Heart left ventricle (tissue), 16 donors: ENCODE data around the gene ZNF586. TPM values are rescaled to one million over a fixed set of nuclear protein-coding genes. Genes with fewer than 3 reads are reported as not detected.
"Not testable (repeated sequence)": the region's sequence is repeated elsewhere in the genome, so short reads cannot be mapped to it uniquely, and the experiment has no call there.

Source experiments
- ATAC-seq, 4 donors: fragments of 200-7000 bp; cut with Tn5 transposase; one replicate each; pipeline ENCODE4 v1.9.1; 2020 to 2022; ENCODE audit warnings: moderate library complexity in 4 of 4, mild to moderate bottlenecking in 3 of 4, moderate number of reproducible peaks in 1 of 4
- DNase-seq, 5 donors: peaks; one replicate each; pipeline ENCODE4 v3.0.0-alpha.2; 2020
- H3K27ac ChIP-seq, 12 donors: fragments of 200-600 bp; sonication (generic) in 4 of 12; one replicate each; pipeline versions ENCODE4 v1.5.0 to v1.8.0; 2016 to 2022; ENCODE audit warnings: mild to moderate bottlenecking in 2 of 12
- H3K27me3 ChIP-seq, 9 donors: fragments of 200-600 bp; sonication (generic) in 2 of 9; one replicate each; pipeline versions ENCODE4 v1.5.1 to v1.8.0; 2016 to 2022; ENCODE audit warnings: mild to moderate bottlenecking in 3 of 9
- H3K36me3 ChIP-seq, 9 donors: fragments of 200-600 bp; sonication (generic) in 2 of 9; one replicate each; pipeline versions ENCODE4 v1.5.0 to v1.8.0; 2018 to 2022; ENCODE audit warnings: mild to moderate bottlenecking in 2 of 9
- H3K4me1 ChIP-seq, 12 donors: fragments of 200-600 bp; sonication (generic) in 4 of 12; one replicate each; pipeline versions ENCODE4 v1.5.0 to v1.8.0; 2016 to 2022; ENCODE audit warnings: mild to moderate bottlenecking in 3 of 12
- H3K4me3 ChIP-seq, 12 donors: fragments of 200-600 bp; sonication (generic) in 4 of 12; one replicate each; pipeline versions ENCODE4 v1.5.0 to v1.8.0; 2017 to 2022; ENCODE audit warnings: mild to moderate bottlenecking in 9 of 12, moderate library complexity in 4 of 12
- H3K9me3 ChIP-seq, 12 donors: fragments of 200-600 bp; sonication (generic) in 4 of 12; one replicate each; pipeline versions ENCODE4 v1.5.0 to v1.8.0; 2016 to 2022; ENCODE audit warnings: mild to moderate bottlenecking in 1 of 12
- POLR2A ChIP-seq, 2 donors: fragments of 450-650 bp; IDR thresholded peaks; one replicate each; pipeline ENCODE4 v1.6.1; 2017; ENCODE audit warnings: antibody characterized with exemption in 2 of 2, mild to moderate bottlenecking in 2 of 2, moderate library complexity in 2 of 2
- WGBS, 4 donors: extraction: QIAGEN DNeasy Blood & Tissue Kit in 2 of 4; methylation state at CpG; one replicate each; pipeline versions ENCODE4 v1.1.5 to v1.1.7; 2013 to 2018; 5-methylcytosine and 5-hydroxymethylcytosine counted together
- intact Hi-C, 10 donors: fragments of 100-400 bp; cut with DNase I; formaldehyde crosslinking; loops; one replicate each; pipeline versions ENCODE4 v1.11.1 to v1.14.2; 2022
- polyA plus RNA-seq, 2 donors: library from polyadenylated mRNA; stranded (reverse); fragments of 200-250 nt; gene quantifications; one replicate each; pipeline ENCODE4 v1.2.3, GENCODE V29; 2013
- total RNA-seq, 9 donors: library from RNA; depleted of rRNA in 2 of 9; stranded (reverse); fragments of >200 nt in 2 of 9; fragmentation: NEBNext Ultra II Directional in 3 of 9; extraction: Animal tissue kit (Norgen Biotek cat#: 25700) in 3 of 9; gene quantifications; one replicate each; pipeline versions ENCODE4 v1.1.0 to v1.2.4, GENCODE V29; 2016 to 2023
- TF ChIP-seq, protein P1 (sequence below), 12 donors: fragments of 200-600 bp; sonication (generic) in 4 of 12; IDR thresholded peaks; one replicate each; pipeline versions ENCODE4 v1.5.0 to v1.8.0; 2018 to 2022; ENCODE audit warnings: antibody characterized with exemption in 12 of 12, mild to moderate bottlenecking in 5 of 12
- donor health status: ischemic (EF 13 %, LVEDD 7.1; RV severe dilation, severe dysfunction).
- donor health status: healthy with polysubstance abuse.
- donor health status: DM: no; HTN: yes; CAD: no.
- donor health status: DM: no; HTN: no; CAD: no.
- donor health status: ischemic (EF 25% LVEDD 6.9; RV normal size, moderate dysfunction).
- donor health status: ischemic (EF 25% LVEDD 5.7; RV mildly dilated, moderate dysfunction).
- donor health status: healthy.
- donor health status: DM: yes; HTN: yes; CAD: no.
- donor health status: ischemic (EF 35%, LVEDD 5.7; RV mildly dilated, moderate dysfunction).
- donor health status: nonischemic (EF 11% LVEDD 7.7; RV severe dilation, severe dysfunction).
- donor health status: DM: yes; HTN: yes; CAD: no.
- donor health status: PGD.
- donor health status: ischemic (EF 29% LVEDD 5.4; RV normal size, mild dysfunction).
- donor health status: nonischemic (EF 23%, LVEDD 6.1; RV moderate dilation, normal function).

Gene ZNF586
- total and polyA plus RNA-seq, 11 donors: 6.7 to 13.3 (median 11.9) TPM

DNA sequence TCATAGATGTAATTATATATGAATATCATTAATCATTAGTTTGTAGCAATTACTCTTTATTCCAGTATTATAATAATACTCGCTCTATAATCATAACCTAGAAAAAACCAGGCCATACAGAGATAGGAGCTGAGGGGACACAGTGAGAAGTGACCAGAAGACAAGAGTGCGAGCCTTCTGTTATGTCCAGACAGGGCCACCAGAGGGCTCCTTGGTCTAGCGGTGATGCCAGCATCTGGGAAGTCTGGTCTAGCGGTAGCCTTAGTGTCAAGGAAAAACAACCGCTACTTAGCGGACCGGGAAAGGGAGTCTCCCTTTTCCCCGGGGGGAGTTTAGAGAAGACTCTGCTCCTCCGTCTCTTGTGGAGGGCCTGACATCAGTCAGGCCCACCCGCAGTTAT is 31.2 kb upstream of the ZNF586 start:
- WGBS, 4 donors: 1 to 3% (median 2%) methylated on average over 8 to 10 of the region's 10 CpGs
- H3K9me3 ChIP-seq, H3K36me3 ChIP-seq, H3K27me3 ChIP-seq, H3K4me1 ChIP-seq, H3K27ac ChIP-seq: not testable (repeated sequence)
- TF ChIP-seq, protein P1, sequence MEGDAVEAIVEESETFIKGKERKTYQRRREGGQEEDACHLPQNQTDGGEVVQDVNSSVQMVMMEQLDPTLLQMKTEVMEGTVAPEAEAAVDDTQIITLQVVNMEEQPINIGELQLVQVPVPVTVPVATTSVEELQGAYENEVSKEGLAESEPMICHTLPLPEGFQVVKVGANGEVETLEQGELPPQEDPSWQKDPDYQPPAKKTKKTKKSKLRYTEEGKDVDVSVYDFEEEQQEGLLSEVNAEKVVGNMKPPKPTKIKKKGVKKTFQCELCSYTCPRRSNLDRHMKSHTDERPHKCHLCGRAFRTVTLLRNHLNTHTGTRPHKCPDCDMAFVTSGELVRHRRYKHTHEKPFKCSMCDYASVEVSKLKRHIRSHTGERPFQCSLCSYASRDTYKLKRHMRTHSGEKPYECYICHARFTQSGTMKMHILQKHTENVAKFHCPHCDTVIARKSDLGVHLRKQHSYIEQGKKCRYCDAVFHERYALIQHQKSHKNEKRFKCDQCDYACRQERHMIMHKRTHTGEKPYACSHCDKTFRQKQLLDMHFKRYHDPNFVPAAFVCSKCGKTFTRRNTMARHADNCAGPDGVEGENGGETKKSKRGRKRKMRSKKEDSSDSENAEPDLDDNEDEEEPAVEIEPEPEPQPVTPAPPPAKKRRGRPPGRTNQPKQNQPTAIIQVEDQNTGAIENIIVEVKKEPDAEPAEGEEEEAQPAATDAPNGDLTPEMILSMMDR (IDR thresholded peaks at IDR 0.05): peak; percentile 59 to 82 (median 71)
- intact Hi-C loops: loop anchor here in 8 of 10 donors (2.0 to 10.0 kb wide), 7 partner anchors 164 to 636 kb away; partner anchors contain the start of gene ZNF329 (in 3 of the 8)
- H3K4me3 ChIP-seq: peak overlapping the region in 7 of 12 donors; percentile 12 to 37 (median 20)
- ATAC-seq (peak in 3 of 4 donors; percentile 86 to 90 (median 87)), DNase-seq (peak; percentile 52 to 70 (median 57))

DNA sequence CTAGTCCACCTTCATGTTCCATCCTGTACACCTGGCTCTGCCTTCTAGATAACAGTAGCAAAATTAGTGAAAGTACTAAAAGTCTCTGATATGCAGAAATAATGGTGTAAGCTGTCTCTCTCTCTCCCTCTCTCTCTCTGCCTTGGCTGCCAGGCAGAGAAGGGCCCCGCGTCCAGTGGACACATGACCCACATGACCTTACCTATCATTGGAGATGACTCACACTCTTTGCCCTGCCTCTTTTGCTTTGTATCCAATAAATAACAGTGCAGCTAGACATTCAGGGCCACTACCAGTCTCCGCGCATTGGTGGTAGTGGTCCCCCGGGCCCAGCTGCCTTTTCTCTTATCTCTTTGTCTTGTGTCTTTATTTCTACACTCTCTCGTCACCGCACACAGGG is 30.7 kb upstream of the ZNF586 start:
- not testable (repeated sequence) for H3K4me1 ChIP-seq, H3K27me3 ChIP-seq, DNase-seq, ATAC-seq, H3K36me3 ChIP-seq, H3K9me3 ChIP-seq, H3K27ac ChIP-seq
- H3K4me3 ChIP-seq: peak overlapping the region in 7 of 12 donors; percentile 12 to 37 (median 20)
- intact Hi-C loops: loop anchor here in 8 of 10 donors (2.0 to 10.0 kb wide), 7 partner anchors 164 to 636 kb away; partner anchors contain the start of gene ZNF329 (in 3 of the 8)
- 68 to 81% (median 76%) methylated on average over 7 of the region's 7 CpGs for WGBS, 4 donors

DNA sequence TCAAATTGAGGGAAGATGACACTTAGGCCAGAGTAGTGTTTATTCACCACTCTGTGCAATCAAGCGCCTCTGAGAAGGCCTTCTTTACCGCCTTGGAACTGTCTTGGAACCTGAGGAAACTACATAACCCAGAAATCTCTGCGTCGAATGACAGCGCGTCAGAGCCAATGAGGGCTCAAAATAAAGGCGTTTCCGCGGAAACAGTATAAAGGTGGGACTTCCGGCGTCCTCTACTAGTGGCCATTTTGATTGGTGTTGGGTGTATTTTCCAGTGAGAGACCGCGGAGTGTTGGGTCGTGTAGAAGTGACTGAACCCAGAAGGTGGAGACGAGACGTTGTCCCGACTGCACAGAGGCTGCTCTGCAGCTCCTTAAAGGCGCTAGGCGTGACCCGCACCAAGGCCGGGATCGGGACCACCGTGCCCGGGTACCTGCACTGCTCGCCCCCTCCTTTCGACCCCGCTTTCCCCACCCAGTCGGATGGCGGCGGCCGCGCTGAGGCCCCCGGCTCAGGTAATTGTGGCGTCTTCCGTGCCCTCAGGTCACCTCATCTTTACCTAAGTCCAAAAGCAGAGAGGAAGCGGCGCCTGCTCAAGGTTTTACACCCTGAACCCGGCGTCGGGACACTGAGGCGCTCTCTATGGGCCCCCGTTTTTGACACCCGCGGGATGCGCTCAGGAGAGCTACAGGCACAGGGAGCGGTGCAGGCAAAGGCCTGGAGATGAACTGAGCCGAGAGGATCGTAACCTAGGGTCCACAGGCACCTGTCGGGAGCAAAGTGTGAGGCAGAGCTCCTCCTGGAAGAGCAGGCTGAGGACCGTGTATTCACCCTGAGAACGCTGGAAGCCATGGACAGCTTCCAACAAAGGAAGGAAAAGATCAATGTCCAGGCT is 22.6 kb upstream of the ZNF586 start, which contains the start of gene ZNF776:
TSS of gene ZNF776 (plus strand) at position 236 of the 892 bp plus-strand sequence. CDS start at position 480, 244 bp downstream.
- Histone ChIP-seq H3K27ac (peak within 1 kb of the TSS; percentile 45 to 91 (median 84)), H3K9me3 (peaks cover 0 to 46% (median 29%) of the 10 kb centered on the region in 12 donors), H3K36me3 (peaks cover 0 to 42% (median 25%) of the 10 kb centered on the region in 9 donors), H3K4me1 (peaks cover 0 to 29% (median 15%) of the 10 kb centered on the region in 12 donors), H3K4me3 (peak within 1 kb of the TSS; percentile 62 to 99 (median 90)), H3K27me3 (no peaks in the 10 kb centered on the region)
- intact Hi-C loops: loop anchor here in 8 of 10 donors (10.0 kb wide), 4 partner anchors 138 to 408 kb away; partner anchors contain the start of genes ZNF329 (in 3 of the 8) and ZNF814 (in 1 of the 8)
- 1 to 2% (median 1%) methylated on average over 43 to 51 of the region's 51 CpGs for WGBS, 4 donors
- ATAC-seq (peak; percentile 93 to 99 (median 98)), DNase-seq (peak; percentile 79 to 89 (median 88))
- TF ChIP-seq, protein P1 (IDR thresholded peaks at IDR 0.05): no peak
- peak in 1 of 2 donors; percentile 63 for TF ChIP-seq POLR2A (IDR thresholded peaks at IDR 0.05)

DNA sequence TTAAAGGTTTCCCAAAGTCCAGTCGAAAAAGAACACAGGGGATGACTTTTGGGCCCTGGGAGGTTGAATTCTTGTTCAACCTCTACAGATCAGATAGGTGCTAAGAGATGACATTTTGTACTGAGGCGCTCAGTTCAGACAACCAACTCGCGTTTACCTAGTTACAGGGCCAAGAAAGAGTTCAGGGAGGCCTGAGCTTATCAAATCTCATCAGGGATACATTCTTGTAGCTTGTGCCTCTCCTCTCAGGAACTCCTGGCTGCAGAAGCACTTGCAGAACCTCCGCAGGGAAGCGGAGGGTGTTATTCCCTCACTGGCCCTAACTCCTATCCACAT is 22.0 kb upstream of the ZNF586 start:
- 17 to 26% (median 24%) methylated on average over 6 of the region's 6 CpGs for WGBS, 4 donors
- ATAC-seq: peak in 2 of 4 donors; percentile 4 to 8
- Histone ChIP-seq H3K27me3 (no peaks in the 10 kb centered on the region), H3K9me3 (peaks cover 0 to 52% (median 30%) of the 10 kb centered on the region in 12 donors), H3K4me1 (peaks cover 0 to 29% (median 15%) of the 10 kb centered on the region in 12 donors), H3K36me3 (peaks cover under 1 to 48% (median 31%) of the 10 kb centered on the region in 9 donors), H3K27ac (peak overlapping the region in 8 of 12 donors; percentile 79 to 91 (median 88)), H3K4me3 (peak overlapping the region; percentile 62 to 99 (median 90))
- intact Hi-C loops: loop anchor here in 8 of 10 donors (10.0 kb wide), 4 partner anchors 137 to 407 kb away; partner anchors contain the start of genes ZNF329 (in 3 of the 8) and ZNF814 (in 1 of the 8)
- no peak for TF ChIP-seq POLR2A (IDR thresholded peaks at IDR 0.05)
- TF ChIP-seq, protein P1 (IDR thresholded peaks at IDR 0.05): no peak
- DNase-seq: no peak
